ENCODE results near the gene VAV2. TPM values are rescaled to one million over a fixed set of nuclear protein-coding genes. Genes with fewer than 3 reads are reported as not detected.

The VAV2 gene
- polyA plus RNA-seq, 2 of the 4 experiments (the other 2 are of a cell fraction): 9.8 to 21.4 TPM

DNA sequence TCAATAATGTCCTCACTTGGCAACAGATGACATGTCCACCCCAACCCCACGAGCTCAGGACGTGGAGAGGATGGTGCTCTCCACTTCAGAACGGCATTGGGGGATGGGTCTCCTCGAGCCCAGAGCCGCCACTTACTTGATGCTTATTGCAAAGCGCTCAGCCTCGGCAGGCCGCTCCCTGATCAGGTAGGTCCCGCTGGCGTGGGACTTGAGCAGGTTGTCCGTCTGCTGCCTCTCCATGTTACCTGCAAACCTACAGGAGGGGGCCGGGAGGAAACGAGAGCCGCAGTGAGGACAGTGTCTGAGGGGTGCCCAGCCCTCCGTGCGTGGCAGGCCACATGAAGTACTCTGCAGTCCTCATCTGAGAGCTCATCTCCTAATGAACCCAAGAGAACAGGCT, 217.3 kb downstream of the VAV2 start:
- Histone ChIP-seq H3K4me2 (no peak overlapping the region), H3K4me1 (no peaks in the 10 kb centered on the region), H3K27ac (no peak overlapping the region), H3K9me3 (peaks cover 20% of the 10 kb centered on the region), H3K4me3 (no peak overlapping the region)
- FAIRE-seq (no peak), ATAC-seq (no peak), DNase-seq (ENCODE audit: low read depth in 1 of 2, low spot score in 1 of 2) (no peak)
- CTCF ChIA-PET: interaction anchor here (1.9 to 18.7 kb wide), 4 partner anchors 8 to 220 kb away, joined by 8 to 348 read pairs (median 68); no protein-coding TSS in a partner anchor
- 94% methylated on average over 11 of the region's 16 CpGs for WGBS (ENCODE audit: missing lambda C conversion rate)
- POLR2A ChIA-PET: no interaction called here
- TF ChIP-seq, protein P1, sequence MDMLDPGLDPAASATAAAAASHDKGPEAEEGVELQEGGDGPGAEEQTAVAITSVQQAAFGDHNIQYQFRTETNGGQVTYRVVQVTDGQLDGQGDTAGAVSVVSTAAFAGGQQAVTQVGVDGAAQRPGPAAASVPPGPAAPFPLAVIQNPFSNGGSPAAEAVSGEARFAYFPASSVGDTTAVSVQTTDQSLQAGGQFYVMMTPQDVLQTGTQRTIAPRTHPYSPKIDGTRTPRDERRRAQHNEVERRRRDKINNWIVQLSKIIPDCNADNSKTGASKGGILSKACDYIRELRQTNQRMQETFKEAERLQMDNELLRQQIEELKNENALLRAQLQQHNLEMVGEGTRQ (IDR thresholded peaks at IDR 0.05): no peak

DNA sequence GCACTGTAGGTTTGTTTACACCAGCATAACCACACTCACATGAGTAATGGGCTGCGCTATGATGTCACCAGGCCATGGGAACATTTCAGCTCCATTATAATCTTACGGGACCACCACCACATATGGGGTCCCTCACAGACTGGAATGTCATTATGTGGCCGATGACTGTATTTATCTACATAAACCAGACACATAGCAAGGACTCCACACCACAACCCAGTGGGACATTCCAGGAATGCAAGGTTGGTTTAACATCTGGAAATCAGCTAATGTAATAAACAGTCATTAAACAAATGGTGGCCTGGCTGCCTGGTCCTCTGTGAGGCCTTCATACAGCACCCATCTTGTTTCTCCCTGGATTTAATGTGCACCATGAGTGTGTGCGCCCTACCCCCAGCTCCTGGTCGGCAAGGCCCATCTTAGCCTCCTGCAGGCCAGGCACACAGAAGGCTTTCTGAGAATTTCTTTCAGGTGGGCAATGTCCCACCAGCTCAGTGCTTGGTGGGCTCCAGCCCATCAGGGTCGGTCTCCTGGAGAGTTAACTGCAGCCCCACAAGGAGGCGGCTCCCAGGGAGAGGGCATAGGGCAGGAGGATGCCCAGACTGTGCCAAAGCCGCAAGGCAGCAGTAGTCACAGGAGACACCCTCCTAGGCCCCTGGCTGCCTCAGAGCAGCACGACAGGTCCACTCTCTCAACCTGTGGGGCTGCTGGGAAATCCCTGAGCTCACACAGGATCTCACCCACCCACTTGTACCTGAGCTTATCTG, 218.1 kb downstream of the VAV2 start:
- Histone ChIP-seq H3K4me1 (no peaks in the 10 kb centered on the region), H3K27ac (no peak overlapping the region), H3K9me3 (peaks cover 20% of the 10 kb centered on the region), H3K4me2 (no peak overlapping the region), H3K4me3 (no peak overlapping the region)
- FAIRE-seq (no peak), ATAC-seq (no peak), DNase-seq (ENCODE audit: low read depth in 1 of 2, low spot score in 1 of 2) (no peak)
- ChIA-PET CTCF (interaction anchor here (0.9 to 18.7 kb wide), 6 partner anchors 8 to 221 kb away, joined by 3 to 348 read pairs (median 16); no protein-coding TSS in a partner anchor), POLR2A (no interaction called here)
- TF ChIP-seq TFCP2L1 (CRISPR knock-in tag; IDR thresholded peaks at IDR 0.05) (no peak), HOXB13 (CRISPR knock-in tag; IDR thresholded peaks at IDR 0.05; ENCODE audit: low read depth) (no peak), ESRRA (IDR thresholded peaks at IDR 0.05; ENCODE audit: borderline replicate concordance, low read length) (no peak), RNF2 (IDR thresholded peaks at IDR 0.05; ENCODE audit: borderline replicate concordance, low read depth) (no peak)
- WGBS (ENCODE audit: missing lambda C conversion rate): 96% methylated on average over 7 of the region's 9 CpGs

DNA sequence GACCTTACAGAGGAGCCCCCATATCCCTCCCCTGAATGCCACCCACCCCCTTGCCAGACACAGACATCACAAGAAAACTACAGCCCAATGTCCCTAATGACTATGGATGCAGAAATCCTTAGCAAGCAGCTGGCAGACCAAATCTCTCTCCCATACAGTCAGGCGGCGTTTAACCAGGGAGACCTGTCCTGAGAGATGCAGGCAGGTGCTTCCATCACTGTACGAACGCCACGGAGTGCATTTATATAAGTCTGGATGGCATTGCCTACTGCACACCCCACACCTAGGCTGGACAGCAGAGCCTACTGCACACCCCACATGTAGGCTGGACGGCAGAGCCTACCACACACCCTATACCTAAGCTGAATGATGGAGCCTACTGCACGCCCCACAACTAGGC, 219.5 kb downstream of the VAV2 start:
- no peak for FAIRE-seq
- POLR2A ChIA-PET: no interaction called here
- CTCF ChIA-PET: interaction anchor here (0.8 to 18.7 kb wide), 5 partner anchors 10 to 223 kb away, joined by 3 to 348 read pairs (median 23); no protein-coding TSS in a partner anchor

DNA sequence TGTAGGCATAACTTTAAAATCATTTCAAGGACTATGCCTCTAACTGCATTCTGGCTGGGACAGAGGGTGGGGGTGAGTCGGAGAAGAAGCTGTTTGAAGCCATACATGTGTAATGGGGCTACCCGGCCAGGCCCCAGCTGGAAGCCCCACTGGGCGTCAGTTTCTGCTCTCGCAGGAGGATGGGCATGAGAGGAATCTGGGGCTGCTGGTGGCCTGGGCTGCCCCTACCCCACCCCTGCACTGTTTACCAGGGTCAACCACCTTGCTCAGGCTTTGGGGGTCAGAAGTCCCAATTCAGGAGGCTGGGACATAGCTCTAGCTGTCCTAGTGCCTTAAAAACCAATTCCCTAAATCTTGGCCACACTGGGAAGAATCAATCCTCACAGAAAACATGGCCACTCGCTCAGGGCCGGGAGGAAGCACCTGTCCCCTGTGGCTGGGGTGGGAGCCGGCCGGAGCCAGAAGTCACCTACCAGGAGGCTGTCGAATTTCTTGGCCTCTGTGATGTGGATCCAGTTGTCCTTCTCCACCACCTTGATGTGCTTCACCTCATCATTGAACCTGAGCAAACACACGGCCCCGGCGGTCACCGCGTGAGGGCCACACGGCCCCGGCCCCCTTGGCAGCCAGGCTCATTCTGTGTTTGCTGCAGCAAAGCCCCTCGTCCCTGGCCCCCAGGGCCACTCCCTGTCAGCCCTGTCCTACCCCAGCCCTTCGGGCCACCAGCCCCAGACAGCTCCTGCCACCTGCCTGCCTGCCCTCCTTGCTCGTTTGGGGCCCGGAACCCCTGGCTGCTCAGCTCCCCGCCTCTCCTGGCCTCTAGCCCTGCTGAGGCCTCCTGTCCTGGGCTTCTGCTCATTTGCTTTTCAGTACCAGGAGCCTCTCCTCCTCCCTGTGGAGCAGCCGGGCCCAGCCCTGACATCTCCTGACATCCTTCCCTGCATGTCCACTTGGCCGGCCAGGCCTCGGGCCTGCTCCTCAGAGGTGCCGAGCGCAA, 220.3 kb downstream of the VAV2 start:
- Histone ChIP-seq H3K27ac (no peak overlapping the region), H3K4me1 (no peaks in the 10 kb centered on the region), H3K4me2 (no peak overlapping the region), H3K9me3 (peaks cover 30% of the 10 kb centered on the region), H3K4me3 (no peak overlapping the region)
- ATAC-seq: no peak
- no peak for DNase-seq (ENCODE audit: low read depth in 1 of 2, low spot score in 1 of 2)
- ChIA-PET CTCF (interaction anchor here (0.6 to 18.7 kb wide), 5 partner anchors 10 to 223 kb away, joined by 3 to 348 read pairs (median 22); no protein-coding TSS in a partner anchor), POLR2A (no interaction called here)
- FAIRE-seq: no peak
- WGBS (ENCODE audit: missing lambda C conversion rate): 94% methylated on average over 24 of the region's 26 CpGs
- no peak for TF ChIP-seq NR3C1 (IDR thresholded peaks at IDR 0.05)
- TF ChIP-seq POLR2A (IDR thresholded peaks at IDR 0.05; ENCODE audit: low read length): no peak
- no peak for TF ChIP-seq POLR2AphosphoS2 (conservative IDR thresholded peaks at IDR 0.05; ENCODE audit: low read length)
- no peak for TF ChIP-seq ZSCAN20 (CRISPR knock-in tag; IDR thresholded peaks at IDR 0.05)
- no peak for TF ChIP-seq NPAS2 (CRISPR knock-in tag; IDR thresholded peaks at IDR 0.05; ENCODE audit: borderline replicate concordance)
- TF ChIP-seq ZC3H11A (IDR thresholded peaks at IDR 0.05): no peak
- no peak for TF ChIP-seq MAZ (IDR thresholded peaks at IDR 0.05; ENCODE audit: borderline replicate concordance, low read depth, low read length)
- TF ChIP-seq, protein P2, sequence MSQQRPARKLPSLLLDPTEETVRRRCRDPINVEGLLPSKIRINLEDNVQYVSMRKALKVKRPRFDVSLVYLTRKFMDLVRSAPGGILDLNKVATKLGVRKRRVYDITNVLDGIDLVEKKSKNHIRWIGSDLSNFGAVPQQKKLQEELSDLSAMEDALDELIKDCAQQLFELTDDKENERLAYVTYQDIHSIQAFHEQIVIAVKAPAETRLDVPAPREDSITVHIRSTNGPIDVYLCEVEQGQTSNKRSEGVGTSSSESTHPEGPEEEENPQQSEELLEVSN (IDR thresholded peaks at IDR 0.05; ENCODE audit: borderline replicate concordance, low read depth): no peak
- TF ChIP-seq ESRRA (IDR thresholded peaks at IDR 0.05; ENCODE audit: borderline replicate concordance, low read length): no peak
- TF ChIP-seq, protein P3, sequence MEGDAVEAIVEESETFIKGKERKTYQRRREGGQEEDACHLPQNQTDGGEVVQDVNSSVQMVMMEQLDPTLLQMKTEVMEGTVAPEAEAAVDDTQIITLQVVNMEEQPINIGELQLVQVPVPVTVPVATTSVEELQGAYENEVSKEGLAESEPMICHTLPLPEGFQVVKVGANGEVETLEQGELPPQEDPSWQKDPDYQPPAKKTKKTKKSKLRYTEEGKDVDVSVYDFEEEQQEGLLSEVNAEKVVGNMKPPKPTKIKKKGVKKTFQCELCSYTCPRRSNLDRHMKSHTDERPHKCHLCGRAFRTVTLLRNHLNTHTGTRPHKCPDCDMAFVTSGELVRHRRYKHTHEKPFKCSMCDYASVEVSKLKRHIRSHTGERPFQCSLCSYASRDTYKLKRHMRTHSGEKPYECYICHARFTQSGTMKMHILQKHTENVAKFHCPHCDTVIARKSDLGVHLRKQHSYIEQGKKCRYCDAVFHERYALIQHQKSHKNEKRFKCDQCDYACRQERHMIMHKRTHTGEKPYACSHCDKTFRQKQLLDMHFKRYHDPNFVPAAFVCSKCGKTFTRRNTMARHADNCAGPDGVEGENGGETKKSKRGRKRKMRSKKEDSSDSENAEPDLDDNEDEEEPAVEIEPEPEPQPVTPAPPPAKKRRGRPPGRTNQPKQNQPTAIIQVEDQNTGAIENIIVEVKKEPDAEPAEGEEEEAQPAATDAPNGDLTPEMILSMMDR (IDR thresholded peaks at IDR 0.05): no peak
- TF ChIP-seq, protein P4, sequence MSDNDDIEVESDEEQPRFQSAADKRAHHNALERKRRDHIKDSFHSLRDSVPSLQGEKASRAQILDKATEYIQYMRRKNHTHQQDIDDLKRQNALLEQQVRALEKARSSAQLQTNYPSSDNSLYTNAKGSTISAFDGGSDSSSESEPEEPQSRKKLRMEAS (IDR thresholded peaks at IDR 0.05): no peak
- TF ChIP-seq EHF (CRISPR knock-in tag; IDR thresholded peaks at IDR 0.05): no peak
- TF ChIP-seq CBX8 (IDR thresholded peaks at IDR 0.05): no peak
- TF ChIP-seq, protein P5, sequence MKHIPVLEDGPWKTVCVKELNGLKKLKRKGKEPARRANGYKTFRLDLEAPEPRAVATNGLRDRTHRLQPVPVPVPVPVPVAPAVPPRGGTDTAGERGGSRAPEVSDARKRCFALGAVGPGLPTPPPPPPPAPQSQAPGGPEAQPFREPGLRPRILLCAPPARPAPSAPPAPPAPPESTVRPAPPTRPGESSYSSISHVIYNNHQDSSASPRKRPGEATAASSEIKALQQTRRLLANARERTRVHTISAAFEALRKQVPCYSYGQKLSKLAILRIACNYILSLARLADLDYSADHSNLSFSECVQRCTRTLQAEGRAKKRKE (CRISPR knock-in tag; IDR thresholded peaks at IDR 0.05; ENCODE audit: low read depth): no peak

More for the DNA sequence above, 219.5 kb downstream of the VAV2 start:
- Histone ChIP-seq H3K4me3 (no peak overlapping the region), H3K4me2 (no peak overlapping the region), H3K27ac (no peak overlapping the region), H3K9me3 (peaks cover 23% of the 10 kb centered on the region), H3K4me1 (no peaks in the 10 kb centered on the region)
- no peak for TF ChIP-seq HDAC2 (IDR thresholded peaks at IDR 0.05)
- ATAC-seq (no peak), DNase-seq (ENCODE audit: low read depth in 1 of 2, low spot score in 1 of 2) (no peak)
- WGBS (ENCODE audit: missing lambda C conversion rate): 92% methylated on average over 5 of the region's 7 CpGs

Measured in A549 (cell line).